Natural killer cell (primary cell): ENCODE measurements around the gene EPB41L4A. TPM values are rescaled to one million over a fixed set of nuclear protein-coding genes. Genes with fewer than 3 reads are reported as not detected.

Experiments used
- ATAC-seq, 3 donors: fragments of 150-1000 bp in 2 of 3; fragments of 200-7000 bp in 1 of 3; cut with Tn5 transposase; 1 replicate in 1 of 3; 2 replicates in 2 of 3; pipeline ENCODE4 v1.10.0; 2021; ENCODE audit warnings: mild to moderate bottlenecking in 2 of 3, moderate library complexity in 2 of 3
- DNase-seq, 2 donors: peaks; one replicate each; pipeline versions ENCODE4 v3.0.0 to v3.0.0-alpha.2; 2013 to 2021; ENCODE audit warnings: mixed read lengths in 1 of 2
- H3K27ac ChIP-seq: one replicate; pipeline ENCODE4 v1.5.1; 2013; ENCODE audit warnings: mild to moderate bottlenecking, low read length
- H3K27me3 ChIP-seq: one replicate; pipeline ENCODE4 v1.6.1; 2013; ENCODE audit warnings: low read length; ENCODE audit not compliant: control insufficient read depth, insufficient read depth
- H3K36me3 ChIP-seq: one replicate; pipeline ENCODE4 v1.6.1; 2013; ENCODE audit warnings: low read length; ENCODE audit not compliant: control insufficient read depth, insufficient read depth
- H3K4me1 ChIP-seq: one replicate; pipeline ENCODE4 v1.6.1; 2013; ENCODE audit warnings: low read length; ENCODE audit not compliant: control insufficient read depth, insufficient read depth
- H3K4me3 ChIP-seq: one replicate; pipeline ENCODE4 v1.5.1; 2013; ENCODE audit warnings: low read length
- H3K9me3 ChIP-seq: one replicate; pipeline ENCODE4 v1.6.1; 2013; ENCODE audit warnings: low read length; ENCODE audit not compliant: control insufficient read depth, insufficient read depth
- H3K27ac Mint-ChIP-seq, 2 donors: one replicate each; pipeline ENCODE4 v1.8.0; 2022; ENCODE audit warnings: mild to moderate bottlenecking in 2 of 2, mixed read lengths in 2 of 2, moderate library complexity in 1 of 2
- H3K27me3 Mint-ChIP-seq, 2 donors: one replicate each; pipeline ENCODE4 v1.8.0; 2022; ENCODE audit warnings: low read depth in 2 of 2, mixed read lengths in 2 of 2
- H3K36me3 Mint-ChIP-seq: one replicate; pipeline ENCODE4 v1.8.0; 2022; ENCODE audit warnings: mixed read lengths
- H3K4me1 Mint-ChIP-seq, 2 donors: one replicate each; pipeline ENCODE4 v1.8.0; 2022; ENCODE audit warnings: mixed read lengths in 2 of 2
- H3K4me3 Mint-ChIP-seq: one replicate; pipeline ENCODE4 v1.8.0; 2022; ENCODE audit warnings: mild to moderate bottlenecking, moderate library complexity, mixed read lengths
- H3K9me3 Mint-ChIP-seq, 2 donors: one replicate each; pipeline ENCODE4 v1.8.0; 2022; ENCODE audit warnings: mixed read lengths in 2 of 2
- WGBS: methylation state at CpG from one replicate; pipeline ENCODE4 v1.1.7; 2013; ENCODE audit warnings: missing lambda C conversion rate; ENCODE audit not compliant: insufficient coverage; 5-methylcytosine and 5-hydroxymethylcytosine counted together
- intact Hi-C: fragments of 100-400 bp; cut with micrococcal nuclease; formaldehyde crosslinking; loops from one replicate; pipeline ENCODE4 v1.14.2; 2022
- total RNA-seq, 4 donors: library from RNA; stranded (reverse); fragments of 120-200 nt in 1 of 4; gene quantifications; one replicate each; pipeline versions ENCODE4 v1.2.3 to v1.2.4, GENCODE V29; 2013 to 2022
- TF ChIP-seq, protein P1 (sequence below): fragments of 200-600 bp; IDR thresholded peaks from one replicate; pipeline ENCODE4 v1.8.0; 2022; ENCODE audit warnings: antibody characterized with exemption

Gene EPB41L4A
- total RNA-seq, 3 donors from 2014 or later (not counting 1 experiment from before 2014, with no cell fraction given) = 21.9 to 30.4 (median 22.1) TPM

DNA sequence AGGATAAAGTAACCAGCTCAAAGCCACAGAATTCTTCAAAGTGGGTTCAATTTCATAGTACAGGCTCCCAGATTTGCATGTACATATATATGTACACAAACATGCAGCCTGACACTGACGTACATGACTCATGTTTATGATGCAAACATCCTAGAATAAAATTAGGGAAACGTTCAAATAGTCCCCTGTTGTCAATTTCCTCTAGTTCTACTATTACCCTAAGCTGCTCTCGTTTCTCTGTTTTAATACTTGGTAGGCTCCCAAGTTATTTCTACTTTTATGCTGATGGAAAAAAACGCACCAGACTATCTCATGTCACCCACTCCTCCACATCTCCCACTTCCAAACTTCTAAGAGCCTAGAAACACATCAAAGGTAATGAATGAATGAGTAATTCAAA is 229.7 kb downstream of the EPB41L4A start:
- H3K4me3 ChIP-seq = no peak overlapping the region
- Mint-ChIP-seq H3K27ac (no peak overlapping the region), H3K9me3 (no peaks in the 10 kb centered on the region), H3K4me1 (no peaks in the 10 kb centered on the region), H3K36me3 (no peaks in the 10 kb centered on the region), H3K27me3 (peaks cover 13 to 44% of the 10 kb centered on the region in 2 donors), H3K4me3 (no peak overlapping the region)
- no peaks in the 10 kb centered on the region for H3K4me1 ChIP-seq
- intact Hi-C loops = no loop called here
- WGBS = 63% methylated on average over 4 of the region's 4 CpGs
- H3K27me3 ChIP-seq = no peaks in the 10 kb centered on the region
- DNase-seq (no peak), ATAC-seq (no peak)
- no peaks in the 10 kb centered on the region for H3K9me3 ChIP-seq
- TF ChIP-seq, protein P1, sequence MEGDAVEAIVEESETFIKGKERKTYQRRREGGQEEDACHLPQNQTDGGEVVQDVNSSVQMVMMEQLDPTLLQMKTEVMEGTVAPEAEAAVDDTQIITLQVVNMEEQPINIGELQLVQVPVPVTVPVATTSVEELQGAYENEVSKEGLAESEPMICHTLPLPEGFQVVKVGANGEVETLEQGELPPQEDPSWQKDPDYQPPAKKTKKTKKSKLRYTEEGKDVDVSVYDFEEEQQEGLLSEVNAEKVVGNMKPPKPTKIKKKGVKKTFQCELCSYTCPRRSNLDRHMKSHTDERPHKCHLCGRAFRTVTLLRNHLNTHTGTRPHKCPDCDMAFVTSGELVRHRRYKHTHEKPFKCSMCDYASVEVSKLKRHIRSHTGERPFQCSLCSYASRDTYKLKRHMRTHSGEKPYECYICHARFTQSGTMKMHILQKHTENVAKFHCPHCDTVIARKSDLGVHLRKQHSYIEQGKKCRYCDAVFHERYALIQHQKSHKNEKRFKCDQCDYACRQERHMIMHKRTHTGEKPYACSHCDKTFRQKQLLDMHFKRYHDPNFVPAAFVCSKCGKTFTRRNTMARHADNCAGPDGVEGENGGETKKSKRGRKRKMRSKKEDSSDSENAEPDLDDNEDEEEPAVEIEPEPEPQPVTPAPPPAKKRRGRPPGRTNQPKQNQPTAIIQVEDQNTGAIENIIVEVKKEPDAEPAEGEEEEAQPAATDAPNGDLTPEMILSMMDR = no peak
- H3K36me3 ChIP-seq = no peaks in the 10 kb centered on the region
- no peak overlapping the region for H3K27ac ChIP-seq

DNA sequence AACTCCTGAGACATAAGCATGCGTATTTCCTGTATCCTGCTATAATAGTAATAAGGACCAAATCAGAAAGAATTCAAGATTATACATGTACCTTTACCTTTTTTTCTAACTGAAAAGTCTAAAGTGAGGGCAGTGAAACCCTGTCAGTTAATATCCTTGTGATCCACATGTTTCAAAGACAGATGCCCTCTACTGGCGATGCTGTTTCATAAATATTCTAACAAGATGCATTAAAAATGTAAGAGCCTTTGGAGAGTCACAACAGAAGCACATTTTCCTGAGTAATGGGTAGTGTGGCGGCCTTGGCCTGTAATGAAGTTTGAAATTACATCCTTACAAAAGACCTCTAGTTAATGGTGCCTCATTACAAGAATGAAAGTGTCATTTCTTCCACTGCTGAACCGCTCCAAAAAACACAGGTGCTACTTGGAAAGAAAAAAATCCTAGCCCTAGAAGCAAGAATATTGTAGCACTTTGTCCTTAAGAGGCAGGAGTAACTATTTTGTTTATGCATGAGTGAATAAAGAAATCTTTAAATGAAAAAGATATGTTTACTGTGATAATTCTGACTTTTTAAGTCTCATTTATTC is 232.6 kb downstream of the EPB41L4A start:
- ATAC-seq (peak in 2 of 3 donors; percentile 41 to 46), DNase-seq (peak in 1 of 2 donors; percentile 44)
- Mint-ChIP-seq H3K36me3 (no peaks in the 10 kb centered on the region), H3K27me3 (peaks cover 10 to 44% of the 10 kb centered on the region in 2 donors), H3K27ac (no peak overlapping the region), H3K4me3 (no peak overlapping the region), H3K9me3 (no peaks in the 10 kb centered on the region), H3K4me1 (no peaks in the 10 kb centered on the region)
- Histone ChIP-seq H3K4me3 (no peak overlapping the region), H3K9me3 (no peaks in the 10 kb centered on the region), H3K27me3 (no peaks in the 10 kb centered on the region), H3K36me3 (no peaks in the 10 kb centered on the region), H3K4me1 (no peaks in the 10 kb centered on the region), H3K27ac (no peak overlapping the region)
- intact Hi-C loops = no loop called here
- TF ChIP-seq, protein P1 = peak; percentile 39
- WGBS = 78% methylated on average over 3 of the region's 4 CpGs

DNA sequence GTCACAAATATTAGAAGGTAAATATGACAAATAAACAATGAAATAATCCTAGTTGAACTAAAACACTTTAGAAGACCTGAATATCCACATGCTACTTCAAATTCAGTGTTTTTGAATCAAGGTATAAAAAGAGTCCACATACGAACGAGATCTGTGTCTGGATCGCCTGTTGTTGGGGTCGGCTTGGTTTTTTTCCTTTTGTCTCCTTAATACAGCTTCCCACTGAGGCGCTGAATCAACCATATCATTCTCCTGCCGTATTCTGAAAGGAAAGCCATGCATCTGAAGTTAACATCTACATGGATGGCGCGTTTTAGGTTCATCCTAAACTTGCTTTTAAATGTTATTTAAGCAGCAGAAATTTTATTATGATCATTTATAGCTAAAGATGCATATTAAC is 235.2 kb downstream of the EPB41L4A start:
- ATAC-seq = no peak

More for the DNA sequence above, 235.2 kb downstream of the EPB41L4A start:
- H3K4me1 ChIP-seq = no peaks in the 10 kb centered on the region
- Mint-ChIP-seq H3K36me3 (no peaks in the 10 kb centered on the region), H3K27me3 (peaks cover 3 to 24% of the 10 kb centered on the region in 2 donors), H3K27ac (no peak overlapping the region), H3K9me3 (no peaks in the 10 kb centered on the region), H3K4me3 (no peak overlapping the region), H3K4me1 (no peaks in the 10 kb centered on the region)
- no peaks in the 10 kb centered on the region for H3K36me3 ChIP-seq
- intact Hi-C loops = no loop called here
- no peak for DNase-seq
- 98% methylated on average over 6 of the region's 8 CpGs for WGBS
- no peaks in the 10 kb centered on the region for H3K9me3 ChIP-seq
- TF ChIP-seq, protein P1 = no peak
- no peak overlapping the region for H3K27ac ChIP-seq
- H3K4me3 ChIP-seq = no peak overlapping the region
- H3K27me3 ChIP-seq = peaks cover 2% of the 10 kb centered on the region
